ENCODE data around the gene NR4A2. TPM values are rescaled to one million over a fixed set of nuclear protein-coding genes. Genes with fewer than 3 reads are reported as not detected.
"Not testable (repeated sequence)": the region's sequence is repeated elsewhere in the genome, so short reads cannot be mapped to it uniquely, and the experiment has no call there.

Gene NR4A2
- total RNA-seq, 1 donor from 2014 or later, result 24.0 TPM

DNA sequence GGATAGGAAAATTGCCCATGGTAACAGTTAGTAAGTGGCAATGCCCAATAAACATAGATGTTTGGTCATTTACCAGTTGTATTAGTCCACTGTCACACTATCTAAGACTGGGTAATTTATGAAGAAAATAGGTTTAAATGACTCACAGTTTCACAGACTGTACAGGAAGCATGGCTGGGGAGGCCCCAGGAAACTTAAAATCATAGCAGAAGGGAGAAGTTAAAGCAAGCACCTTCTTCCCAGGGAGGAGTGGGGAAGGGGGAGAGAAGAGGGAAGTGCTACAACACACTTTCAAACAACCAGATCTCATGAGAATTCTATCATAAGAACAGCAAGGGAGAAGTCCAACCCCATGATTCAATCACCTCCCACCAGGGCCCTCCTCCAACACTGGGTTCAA lies 23.4 kb downstream of the NR4A2 start:
- Mint-ChIP-seq H3K36me3 (ENCODE audit: low read depth) (no peaks in the 10 kb centered on the region), H3K27ac (no peak overlapping the region), H3K4me1 (ENCODE audit: low read depth) (peaks cover 9% of the 10 kb centered on the region), H3K4me3 (ENCODE audit: low read depth) (no peak overlapping the region), H3K27me3 (ENCODE audit: low read depth) (peaks cover 47% of the 10 kb centered on the region), H3K9me3 (no peaks in the 10 kb centered on the region)
- intact Hi-C loops (cut with micrococcal nuclease), result no loop called here
- DNase-seq (ENCODE audit: low spot score), result no peak

DNA sequence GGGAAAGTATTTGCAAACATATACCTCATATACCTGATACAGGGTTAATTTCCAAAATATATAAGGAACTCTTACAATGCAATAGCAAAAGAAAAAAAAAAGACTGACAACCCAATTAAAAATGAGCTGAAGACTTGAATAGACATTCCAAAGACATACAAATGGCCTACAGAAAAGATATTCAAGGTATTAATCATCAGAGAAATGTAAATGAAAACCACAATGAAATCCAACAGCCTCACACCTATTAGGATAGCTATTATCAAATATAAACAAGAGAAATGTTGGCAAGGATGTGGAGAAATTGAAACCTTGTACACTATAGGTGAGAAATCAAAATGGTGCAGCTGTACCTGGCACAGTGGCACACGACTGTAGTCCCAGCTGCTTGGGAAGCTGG lies 25.7 kb downstream of the NR4A2 start:
- Mint-ChIP-seq H3K4me1 (ENCODE audit: low read depth) (peaks cover 4% of the 10 kb centered on the region), H3K36me3 (ENCODE audit: low read depth) (no peaks in the 10 kb centered on the region), H3K4me3 (ENCODE audit: low read depth) (no peak overlapping the region), H3K9me3 (no peaks in the 10 kb centered on the region), H3K27me3 (ENCODE audit: low read depth) (peaks cover 35% of the 10 kb centered on the region), H3K27ac (no peak overlapping the region)
- DNase-seq (ENCODE audit: low spot score), result no peak
- intact Hi-C loops (cut with micrococcal nuclease), result no loop called here

DNA sequence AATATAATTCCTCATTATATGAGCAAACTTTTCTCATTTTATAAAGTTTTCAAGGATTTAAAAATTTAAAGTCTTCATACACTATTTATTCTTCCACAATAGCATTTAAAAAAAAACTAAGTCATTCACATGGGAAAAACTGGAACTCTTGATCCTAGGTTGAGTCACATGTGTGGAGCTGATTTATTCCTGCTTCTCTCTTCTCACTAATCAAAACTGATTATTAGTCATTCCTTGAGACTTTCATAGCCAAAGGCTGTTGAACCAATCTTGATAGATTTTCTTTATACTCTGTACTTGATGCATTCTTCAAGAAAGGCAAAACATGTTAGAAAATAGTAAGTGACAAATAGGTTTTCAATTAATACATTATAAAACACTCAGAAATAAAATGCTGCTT lies 27.4 kb downstream of the NR4A2 start:
- peaks cover 30% of the 10 kb centered on the region for H3K27me3 Mint-ChIP-seq (ENCODE audit: low read depth)
- peaks cover 4% of the 10 kb centered on the region for H3K4me1 Mint-ChIP-seq (ENCODE audit: low read depth)
- intact Hi-C loops (cut with micrococcal nuclease), result no loop called here
- no peak overlapping the region for H3K27ac Mint-ChIP-seq
- no peaks in the 10 kb centered on the region for H3K9me3 Mint-ChIP-seq
- DNase-seq (ENCODE audit: low spot score), result no peak
- H3K4me3 Mint-ChIP-seq (ENCODE audit: low read depth), result no peak overlapping the region
- H3K36me3 Mint-ChIP-seq (ENCODE audit: low read depth), result no peaks in the 10 kb centered on the region

DNA sequence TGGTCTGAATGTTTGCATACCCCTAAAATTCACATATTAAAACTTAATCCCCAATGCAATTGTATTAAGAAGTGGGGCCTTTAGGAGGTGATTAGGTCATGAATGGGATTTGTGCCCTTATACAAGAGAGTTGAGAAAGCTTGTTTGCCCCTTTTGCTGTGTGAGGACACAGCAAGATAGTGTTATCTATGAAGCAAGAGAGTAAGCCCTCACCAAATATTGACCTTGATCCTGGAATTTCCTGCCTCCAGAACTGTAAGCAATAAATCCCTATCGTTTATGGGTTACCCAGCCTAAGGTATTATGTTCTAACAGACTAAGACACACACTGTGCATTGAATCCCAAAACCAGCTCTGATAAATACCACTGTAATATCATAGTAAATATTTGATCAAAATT lies 32.2 kb downstream of the NR4A2 start:
- Mint-ChIP-seq H3K9me3 (no peaks in the 10 kb centered on the region), H3K27ac (no peak overlapping the region), H3K4me3 (ENCODE audit: low read depth) (no peak overlapping the region), H3K36me3 (ENCODE audit: low read depth) (no peaks in the 10 kb centered on the region), H3K27me3 (ENCODE audit: low read depth) (peaks cover 26% of the 10 kb centered on the region), H3K4me1 (ENCODE audit: low read depth) (no peaks in the 10 kb centered on the region)
- no peak for DNase-seq (ENCODE audit: low spot score)
- intact Hi-C loops (cut with micrococcal nuclease), result no loop called here

DNA sequence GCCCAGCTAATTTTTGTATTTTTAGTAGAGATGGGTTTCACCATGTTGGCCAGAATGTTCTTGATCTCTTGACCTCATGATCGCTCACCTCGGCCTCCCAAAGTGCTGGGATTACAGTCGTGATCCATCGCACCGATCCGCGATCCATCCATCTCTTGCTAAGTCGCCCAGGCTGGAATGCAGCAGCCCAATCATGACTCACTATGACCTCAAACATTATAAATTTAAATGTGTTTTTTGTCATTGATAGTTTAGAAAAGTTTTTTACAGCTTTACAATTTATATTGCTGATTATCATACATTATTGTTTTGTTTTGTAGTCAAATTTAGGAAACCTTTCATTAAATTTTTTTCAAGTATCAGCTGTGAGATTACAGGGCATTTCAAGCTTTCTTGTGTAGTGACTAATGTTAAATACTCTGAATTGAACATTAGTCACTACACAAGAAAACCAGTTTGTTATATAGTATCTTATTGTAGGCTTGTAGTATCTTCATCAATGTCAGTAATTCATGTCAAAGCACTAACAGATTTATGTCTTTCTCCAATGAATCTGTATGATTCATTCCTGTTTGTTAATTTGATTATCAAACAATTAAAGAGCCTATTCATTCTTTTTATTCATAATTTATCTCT lies 37.5 kb downstream of the NR4A2 start:
- Mint-ChIP-seq H3K9me3 (no peaks in the 10 kb centered on the region), H3K4me3 (ENCODE audit: low read depth) (no peak overlapping the region), H3K4me1 (ENCODE audit: low read depth) (no peaks in the 10 kb centered on the region), H3K36me3 (ENCODE audit: low read depth) (no peaks in the 10 kb centered on the region), H3K27me3 (ENCODE audit: low read depth) (peaks cover 22% of the 10 kb centered on the region), H3K27ac (no peak overlapping the region)
- intact Hi-C loops (cut with micrococcal nuclease), result no loop called here
- DNase-seq (ENCODE audit: low spot score), result no peak

DNA sequence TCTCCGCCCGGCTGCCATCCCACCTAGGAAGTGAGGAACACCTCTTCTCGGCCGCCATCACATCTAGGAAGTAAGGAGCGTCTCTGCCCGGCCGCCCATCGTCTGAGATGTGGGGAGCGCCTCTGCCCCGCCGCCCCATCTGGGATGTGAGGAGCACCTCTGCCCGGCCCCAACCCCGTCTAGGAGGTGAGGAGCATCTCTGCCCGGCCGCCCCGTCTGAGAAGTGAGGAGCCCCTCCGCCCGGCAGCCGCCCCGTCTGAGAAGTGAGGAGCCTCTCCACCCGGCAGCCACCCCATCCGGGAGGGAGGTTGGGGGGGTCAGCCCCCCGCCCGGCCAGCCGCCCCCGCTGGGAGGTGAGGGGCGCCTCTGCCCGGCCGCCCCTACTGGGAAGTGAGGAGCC lies 39.1 kb downstream of the NR4A2 start:
- intact Hi-C loops (cut with micrococcal nuclease); H3K36me3 Mint-ChIP-seq (ENCODE audit: low read depth); H3K4me1 Mint-ChIP-seq (ENCODE audit: low read depth); DNase-seq (ENCODE audit: low spot score); H3K27ac Mint-ChIP-seq; H3K9me3 Mint-ChIP-seq; H3K4me3 Mint-ChIP-seq (ENCODE audit: low read depth): not testable (repeated sequence)
- peaks cover 14% of the 10 kb centered on the region for H3K27me3 Mint-ChIP-seq (ENCODE audit: low read depth)

DNA sequence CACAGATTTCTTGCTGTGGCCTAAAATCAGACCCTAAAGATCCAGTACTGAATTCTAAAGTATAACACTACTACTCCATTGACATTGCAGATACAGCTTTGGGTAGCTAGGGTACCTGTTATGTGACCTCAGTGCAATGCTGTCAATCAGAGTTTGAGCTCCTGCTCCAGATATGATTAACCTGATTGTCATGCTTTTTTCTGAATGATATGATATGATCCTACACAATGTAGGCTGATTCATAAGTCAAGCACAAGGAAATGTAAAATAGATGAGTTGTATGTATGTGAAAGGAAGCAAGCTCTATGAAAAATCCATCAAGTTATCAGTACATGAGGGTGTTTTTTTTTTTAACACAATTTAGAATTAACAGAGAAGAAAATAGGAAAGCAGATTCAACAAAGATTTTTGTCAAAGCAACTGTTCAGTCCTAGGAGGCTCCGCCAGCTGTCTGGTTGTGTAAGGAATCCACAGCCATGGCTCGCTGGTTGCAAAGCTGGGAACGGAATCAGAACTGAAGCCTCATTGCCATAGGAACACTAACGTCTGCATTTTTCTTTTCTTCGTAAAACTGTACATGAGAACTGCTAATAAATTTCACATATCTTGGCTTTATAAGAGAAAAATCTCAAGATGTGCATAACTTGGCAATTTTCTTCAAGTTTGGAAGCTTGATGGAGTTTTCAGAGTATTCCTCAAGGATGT lies 52.9 kb downstream of the NR4A2 start:
- no peaks in the 10 kb centered on the region for H3K4me1 Mint-ChIP-seq (ENCODE audit: low read depth)
- no peak for DNase-seq (ENCODE audit: low spot score)
- peaks cover 23% of the 10 kb centered on the region for H3K27me3 Mint-ChIP-seq (ENCODE audit: low read depth)
- no peak overlapping the region for H3K27ac Mint-ChIP-seq
- no peaks in the 10 kb centered on the region for H3K9me3 Mint-ChIP-seq
- H3K4me3 Mint-ChIP-seq (ENCODE audit: low read depth), result no peak overlapping the region
- intact Hi-C loops (cut with micrococcal nuclease), result no loop called here
- H3K36me3 Mint-ChIP-seq (ENCODE audit: low read depth), result no peaks in the 10 kb centered on the region

Other genes starting within 250 kb of the NR4A2 start
- 23.6 and 23.7 TPM in 2 replicates for gene GPD2, start 103.7 kb upstream of the NR4A2 start, total RNA-seq

Measured in activated T-helper 2 cell treated with anti-CD3 and anti-CD28 coated beads, Interferon-gamma antibody, Interleukin-2, Interleukin-4, amounts not matched to agents 10 μg/mL and 5 μg/mL and 100 μg/mL, durations not matched to agents 14 hours and 24 hours and 36 hours (primary cell).